BLaER1 treated with 17β-estradiol and CSF1 and Interleukin-3, amounts not matched to agents 10 nM and 100 nM (cell line): Measurements from ENCODE around the gene PDGFA.
A peak's percentile ranks its signal among the peaks of the same experiment; 100 is the strongest.

Source experiments
- H3K27ac ChIP-seq, 11 experiments: shearing (Covaris generic); formaldehyde crosslinking; 2 replicates each; pipeline ENCODE4 v1.8.1; 2022
- H3K27me3 ChIP-seq, 11 experiments: shearing (Covaris generic); formaldehyde crosslinking; 2 replicates each; pipeline ENCODE4 v1.8.1; 2022
- H3K36me3 ChIP-seq, 11 experiments: shearing (Covaris generic); formaldehyde crosslinking; 2 replicates each; pipeline ENCODE4 v1.8.1; 2022
- H3K4me1 ChIP-seq, 10 experiments: shearing (Covaris generic); formaldehyde crosslinking; 2 replicates each; pipeline ENCODE4 v1.8.1; 2022
- H3K4me2 ChIP-seq, 11 experiments: shearing (Covaris generic); formaldehyde crosslinking; 2 replicates each; pipeline ENCODE4 v1.8.1; 2022
- H3K4me3 ChIP-seq, 10 experiments: shearing (Covaris generic); formaldehyde crosslinking; 2 replicates each; pipeline ENCODE4 v1.8.1; 2022
- H3K9ac ChIP-seq, 11 experiments: shearing (Covaris generic); formaldehyde crosslinking; 2 replicates each; pipeline ENCODE4 v1.8.1; 2022
- H3K9me3 ChIP-seq, 11 experiments: shearing (Covaris generic); formaldehyde crosslinking; replicated peaks in 1 of 11; 2 replicates each; pipeline ENCODE4 v1.8.1; 2022
- H4K20me1 ChIP-seq, 11 experiments: shearing (Covaris generic); formaldehyde crosslinking; 2 replicates each; pipeline ENCODE4 v1.8.1; 2022
- Cebpa-rat ChIP-seq, 11 experiments: shearing (Covaris generic); IDR thresholded peaks; 2 replicates each; pipeline ENCODE4 v1.8.1; 2022

The PDGFA gene

GRCh38 chr7:467856-468545, 51.6 kb downstream of the PDGFA start:
- no peaks in the 10 kb centered on the region for H3K36me3 ChIP-seq
- peak overlapping the region in 7 of 11 experiments; percentile 31 to 78 (median 67); a peak in 9 of 22 replicates for H3K9ac ChIP-seq
- H3K4me1 ChIP-seq, result peaks cover 40 to 53% (median 51%) of the 10 kb centered on the region in 10 experiments
- TF ChIP-seq Cebpa-rat (IDR thresholded peaks at IDR 0.05), result no peak
- peaks cover 0 to 38% (median 0%) of the 10 kb centered on the region in 11 experiments; a peak in 6 of 22 replicates for H3K9me3 ChIP-seq
- peak overlapping the region in 6 of 11 experiments; percentile 67 to 88 (median 86); a peak in 14 of 22 replicates for H3K4me2 ChIP-seq
- peak overlapping the region; percentile 7 to 93 (median 79); a peak in 18 of 22 replicates for H3K27ac ChIP-seq
- H4K20me1 ChIP-seq, result peaks cover 0 to 6% (median 0%) of the 10 kb centered on the region in 11 experiments; a peak in 1 of 22 replicates
- no peaks in the 10 kb centered on the region for H3K27me3 ChIP-seq
- no peak overlapping the region for H3K4me3 ChIP-seq

GRCh38 chr7:467393-467828, 52.2 kb downstream of the PDGFA start:
- TF ChIP-seq Cebpa-rat (IDR thresholded peaks at IDR 0.05), result no peak
- H3K4me1 ChIP-seq, result peaks cover 38 to 49% (median 46%) of the 10 kb centered on the region in 10 experiments
- H3K27ac ChIP-seq, result peak overlapping the region in 6 of 11 experiments; percentile 73 to 93 (median 87); a peak in 8 of 22 replicates
- no peak overlapping the region for H3K4me2 ChIP-seq
- H3K4me3 ChIP-seq, result no peak overlapping the region
- H4K20me1 ChIP-seq, result peaks cover 0 to 6% (median 0%) of the 10 kb centered on the region in 11 experiments; a peak in 2 of 22 replicates
- H3K9me3 ChIP-seq, result peaks cover 0 to 36% (median 0%) of the 10 kb centered on the region in 11 experiments; a peak in 6 of 22 replicates
- no peaks in the 10 kb centered on the region for H3K36me3 ChIP-seq
- H3K27me3 ChIP-seq, result no peaks in the 10 kb centered on the region
- peak overlapping the region in 3 of 11 experiments; percentile 41 to 78 (median 77); a peak in 4 of 22 replicates for H3K9ac ChIP-seq

GRCh38 chr7:466465-467191, 53.0 kb downstream of the PDGFA start:
- no peak for TF ChIP-seq Cebpa-rat (IDR thresholded peaks at IDR 0.05)
- peaks cover 0 to 32% (median 0%) of the 10 kb centered on the region in 11 experiments; a peak in 6 of 22 replicates for H3K9me3 ChIP-seq
- no peak overlapping the region for H3K4me3 ChIP-seq
- H3K4me2 ChIP-seq, result no peak overlapping the region
- no peak overlapping the region for H3K9ac ChIP-seq
- H3K4me1 ChIP-seq, result peaks cover 31 to 42% (median 38%) of the 10 kb centered on the region in 10 experiments
- H3K27me3 ChIP-seq, result no peaks in the 10 kb centered on the region
- peak overlapping the region in 1 of 11 experiments; percentile 91; a peak in 1 of 22 replicates for H3K27ac ChIP-seq
- peaks cover 0 to 6% (median 0%) of the 10 kb centered on the region in 11 experiments; a peak in 2 of 22 replicates for H4K20me1 ChIP-seq
- no peaks in the 10 kb centered on the region for H3K36me3 ChIP-seq

- Histone ChIP-seq H3K9ac (no peak overlapping the region), H3K36me3 (no peaks in the 10 kb centered on the region), H3K4me3 (no peak overlapping the region), H3K27ac (no peak overlapping the region), H3K9me3 (peaks cover 0 to 29% (median 0%) of the 10 kb centered on the region in 11 experiments; a peak in 6 of 22 replicates), H3K4me1 (peaks cover 26 to 40% (median 33%) of the 10 kb centered on the region in 10 experiments), H4K20me1 (peaks cover 0 to 6% (median 0%) of the 10 kb centered on the region in 11 experiments; a peak in 2 of 22 replicates), H3K27me3 (no peaks in the 10 kb centered on the region), H3K4me2 (peak overlapping the region in 7 of 11 experiments; percentile 10 to 75 (median 63); a peak in 8 of 22 replicates)
- TF ChIP-seq Cebpa-rat (IDR thresholded peaks at IDR 0.05), result no peak
Observed at GRCh38 chr7:465710-466400, 53.8 kb downstream of the PDGFA start.

- no peaks in the 10 kb centered on the region for H3K36me3 ChIP-seq
- H3K9ac ChIP-seq, result peak overlapping the region in 4 of 11 experiments; percentile 16 to 29 (median 19); a peak in 3 of 22 replicates
- H3K27ac ChIP-seq, result no peak overlapping the region
- peaks cover 23 to 38% (median 31%) of the 10 kb centered on the region in 10 experiments for H3K4me1 ChIP-seq
- no peaks in the 10 kb centered on the region for H3K27me3 ChIP-seq
- TF ChIP-seq Cebpa-rat (IDR thresholded peaks at IDR 0.05), result no peak
- peaks cover 0 to 28% (median 0%) of the 10 kb centered on the region in 11 experiments; a peak in 6 of 22 replicates for H3K9me3 ChIP-seq
- H3K4me3 ChIP-seq, result no peak overlapping the region
- H4K20me1 ChIP-seq, result peaks cover 0 to 6% (median 0%) of the 10 kb centered on the region in 11 experiments; a peak in 2 of 22 replicates
- H3K4me2 ChIP-seq, result peak overlapping the region; percentile 10 to 75 (median 50); a peak in 19 of 22 replicates
Observed at GRCh38 chr7:464454-465401, 54.9 kb downstream of the PDGFA start.

- H3K36me3 ChIP-seq, result no peaks in the 10 kb centered on the region
- no peak overlapping the region for H3K27ac ChIP-seq
- peaks cover 0 to 6% (median 0%) of the 10 kb centered on the region in 11 experiments; a peak in 2 of 22 replicates for H4K20me1 ChIP-seq
- no peak for TF ChIP-seq Cebpa-rat (IDR thresholded peaks at IDR 0.05)
- peak overlapping the region in 3 of 11 experiments; percentile 63 to 75 (median 73); a peak in 1 of 22 replicates for H3K4me2 ChIP-seq
- peaks cover 15 to 30% (median 23%) of the 10 kb centered on the region in 10 experiments for H3K4me1 ChIP-seq
- no peak overlapping the region for H3K4me3 ChIP-seq
- H3K9me3 ChIP-seq, result peaks cover 0 to 21% (median 0%) of the 10 kb centered on the region in 11 experiments; a peak in 6 of 22 replicates
- H3K9ac ChIP-seq, result no peak overlapping the region
- H3K27me3 ChIP-seq, result no peaks in the 10 kb centered on the region
Observed at GRCh38 chr7:463817-464453, 55.7 kb downstream of the PDGFA start.

GRCh38 chr7:463362-463781, 56.3 kb downstream of the PDGFA start:
- no peak overlapping the region for H3K27ac ChIP-seq
- no peaks in the 10 kb centered on the region for H3K27me3 ChIP-seq
- TF ChIP-seq Cebpa-rat (IDR thresholded peaks at IDR 0.05), result no peak
- peaks cover 0 to 16% (median 0%) of the 10 kb centered on the region in 11 experiments; a peak in 6 of 22 replicates for H3K9me3 ChIP-seq
- H3K9ac ChIP-seq, result no peak overlapping the region
- no peaks in the 10 kb centered on the region for H3K36me3 ChIP-seq
- peaks cover 10 to 24% (median 17%) of the 10 kb centered on the region in 10 experiments; a peak in 18 of 20 replicates for H3K4me1 ChIP-seq
- peaks cover 0 to 6% (median 0%) of the 10 kb centered on the region in 11 experiments; a peak in 2 of 22 replicates for H4K20me1 ChIP-seq
- no peak overlapping the region for H3K4me2 ChIP-seq
- no peak overlapping the region for H3K4me3 ChIP-seq
